Measurements from ENCODE around the gene SPOCK1. TPM values are rescaled to one million over a fixed set of nuclear protein-coding genes. Genes with fewer than 3 reads are reported as not detected.

Gene SPOCK1
- total RNA-seq, 1 experiment from 2014 or later, result 10.9 TPM

DNA sequence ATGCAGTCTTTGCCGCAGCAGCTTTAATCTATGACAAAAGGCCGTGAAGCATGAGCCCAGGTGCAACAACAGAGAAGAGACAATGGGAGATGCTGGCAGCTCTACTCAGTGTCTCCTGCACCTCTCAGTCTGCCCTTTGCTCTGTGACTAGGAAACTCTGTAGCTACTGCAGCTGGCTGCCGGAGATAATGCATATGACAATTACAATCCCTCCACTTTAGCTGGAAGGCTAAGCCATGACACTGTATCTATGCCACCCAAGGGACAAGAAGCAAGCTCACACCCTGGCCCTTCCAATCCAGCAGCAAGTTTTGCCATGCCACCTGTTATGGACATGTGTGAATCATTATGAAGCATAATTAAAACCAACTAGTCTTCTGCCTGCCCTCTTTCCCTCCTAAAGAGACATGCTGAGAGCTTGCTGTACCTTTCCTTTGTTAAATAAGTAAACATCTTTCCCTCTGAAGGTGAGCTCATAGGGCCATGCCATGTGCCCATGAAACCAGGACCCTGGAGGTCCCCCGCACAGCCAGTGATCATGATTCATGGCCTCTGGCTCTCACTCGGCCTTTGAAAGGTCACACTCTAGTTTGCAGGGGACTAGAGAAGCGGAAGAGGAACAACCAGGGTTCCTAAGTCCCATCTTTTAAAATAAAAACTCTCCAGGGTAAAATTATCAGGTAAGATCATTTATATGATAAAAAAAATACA lies 219.4 kb downstream of the SPOCK1 start:
- H3K4me2 ChIP-seq (ENCODE audit: insufficient read depth, insufficient read length, low read length), result no peak overlapping the region
- no peak overlapping the region for H2AFZ ChIP-seq (ENCODE audit: low read length)
- H3K4ac ChIP-seq (ENCODE audit: low read depth, low read length), result no peak overlapping the region
- no peak overlapping the region for H3K9ac ChIP-seq (ENCODE audit: extremely low read depth, insufficient read length, low read length)
- H4K8ac ChIP-seq (replicated peaks; ENCODE audit: insufficient read length, low read depth, low read length), result no peak overlapping the region
- no peak overlapping the region for H2BK12ac ChIP-seq (ENCODE audit: insufficient read length, low read depth, low read length)
- no peaks in the 10 kb centered on the region for H4K20me1 ChIP-seq (ENCODE audit: control insufficient read depth, insufficient read depth, insufficient read length)
- no peak overlapping the region for H3K14ac ChIP-seq (ENCODE audit: insufficient read depth, low read length)
- peaks cover 9 to 12% of the 10 kb centered on the region in 2 experiments; a peak in 3 of 4 replicates for H3K4me1 Mint-ChIP-seq
- H3K4me1 ChIP-seq (ENCODE audit: insufficient read depth, low read length), result no peaks in the 10 kb centered on the region
- TF ChIP-seq, protein P1, sequence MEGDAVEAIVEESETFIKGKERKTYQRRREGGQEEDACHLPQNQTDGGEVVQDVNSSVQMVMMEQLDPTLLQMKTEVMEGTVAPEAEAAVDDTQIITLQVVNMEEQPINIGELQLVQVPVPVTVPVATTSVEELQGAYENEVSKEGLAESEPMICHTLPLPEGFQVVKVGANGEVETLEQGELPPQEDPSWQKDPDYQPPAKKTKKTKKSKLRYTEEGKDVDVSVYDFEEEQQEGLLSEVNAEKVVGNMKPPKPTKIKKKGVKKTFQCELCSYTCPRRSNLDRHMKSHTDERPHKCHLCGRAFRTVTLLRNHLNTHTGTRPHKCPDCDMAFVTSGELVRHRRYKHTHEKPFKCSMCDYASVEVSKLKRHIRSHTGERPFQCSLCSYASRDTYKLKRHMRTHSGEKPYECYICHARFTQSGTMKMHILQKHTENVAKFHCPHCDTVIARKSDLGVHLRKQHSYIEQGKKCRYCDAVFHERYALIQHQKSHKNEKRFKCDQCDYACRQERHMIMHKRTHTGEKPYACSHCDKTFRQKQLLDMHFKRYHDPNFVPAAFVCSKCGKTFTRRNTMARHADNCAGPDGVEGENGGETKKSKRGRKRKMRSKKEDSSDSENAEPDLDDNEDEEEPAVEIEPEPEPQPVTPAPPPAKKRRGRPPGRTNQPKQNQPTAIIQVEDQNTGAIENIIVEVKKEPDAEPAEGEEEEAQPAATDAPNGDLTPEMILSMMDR (conservative IDR thresholded peaks at IDR 0.05), result no peak
- no peak overlapping the region for H4K91ac ChIP-seq (ENCODE audit: insufficient read length, low read depth, low read length)
- no peaks in the 10 kb centered on the region for H3K27me3 ChIP-seq (ENCODE audit: insufficient read depth, low read length)
- no peak overlapping the region for H3T11ph ChIP-seq (ENCODE audit: low read length)
- no peaks in the 10 kb centered on the region for H3K36me3 Mint-ChIP-seq (ENCODE audit: insufficient read depth in 1 of 3, low read depth in 3 of 3)
- no peak overlapping the region for H4K5ac ChIP-seq (ENCODE audit: insufficient read length, low read depth, low read length)
- no peak overlapping the region for H3K27ac ChIP-seq (ENCODE audit: insufficient read length, low read depth, low read length)
- H3K4me3 Mint-ChIP-seq, result no peak overlapping the region
- no peaks in the 10 kb centered on the region for H3K9me3 Mint-ChIP-seq
- H2BK15ac ChIP-seq (ENCODE audit: low read depth, low read length), result no peak overlapping the region
- no peaks in the 10 kb centered on the region for H3K27me3 Mint-ChIP-seq (ENCODE audit: low read depth)
- no peak for DNase-seq
- no CpG with 5 or more reads among the region's 6 CpGs for WGBS (ENCODE audit: extremely low coverage, insufficient read length, low lambda C conversion rate)
- no peak overlapping the region for H2BK5ac ChIP-seq (ENCODE audit: insufficient read length, low read length)
- H2AK5ac ChIP-seq (ENCODE audit: insufficient read length, low read length), result no peak overlapping the region
- no peak overlapping the region for H3K23ac ChIP-seq (ENCODE audit: insufficient read length, low read depth, low read length)
- H3K23me2 ChIP-seq (ENCODE audit: insufficient read length, low read depth, low read length, poor library complexity, severe bottlenecking), result no peaks in the 10 kb centered on the region
- H3K79me1 ChIP-seq (ENCODE audit: insufficient read depth, low read depth, low read length, poor library complexity, severe bottlenecking), result no peaks in the 10 kb centered on the region
- no peak overlapping the region for H2BK120ac ChIP-seq (ENCODE audit: low read depth, low read length, poor library complexity, severe bottlenecking)
- H3K79me2 ChIP-seq (ENCODE audit: insufficient read depth, low read length), result no peaks in the 10 kb centered on the region
- no peak overlapping the region for H3K27ac Mint-ChIP-seq
- H3K18ac ChIP-seq (ENCODE audit: insufficient read length, low read depth, low read length), result no peak overlapping the region
- H2BK20ac ChIP-seq (ENCODE audit: low read depth, low read length, poor library complexity, severe bottlenecking), result no peak overlapping the region
- H3K56ac ChIP-seq (ENCODE audit: insufficient read length, low read depth, low read length), result no peak overlapping the region
- no peaks in the 10 kb centered on the region for H3K9me3 ChIP-seq (ENCODE audit: control insufficient read depth, low read depth, low read length)

All from H9 (cell line).